Mucosa of descending colon (tissue), 3 donors: ENCODE measurements around the gene CLDN6. TPM values are rescaled to one million over a fixed set of nuclear protein-coding genes. Genes with fewer than 3 reads are reported as not detected.

Source experiments
- ATAC-seq: fragments of 200-7000 bp; cut with Tn5 transposase; one replicate; pipeline ENCODE4 v1.9.1; 2020; ENCODE audit warnings: mild to moderate bottlenecking, moderate library complexity
- DNase-seq, 3 donors: peaks; one replicate each; pipeline ENCODE4 v3.0.0-alpha.2; 2020
- H3K36me3 ChIP-seq: fragments of 200-600 bp; one replicate; pipeline ENCODE4 v1.8.0; 2021; ENCODE audit warnings: low read depth, mild to moderate bottlenecking
- H3K4me1 ChIP-seq: fragments of 200-600 bp; one replicate; pipeline ENCODE4 v1.8.0; 2021; ENCODE audit warnings: low read depth, mild to moderate bottlenecking
- H3K4me3 ChIP-seq: fragments of 200-600 bp; one replicate; pipeline ENCODE4 v1.8.0; 2021; ENCODE audit warnings: mild to moderate bottlenecking
- H3K9me3 ChIP-seq: fragments of 200-600 bp; one replicate; pipeline ENCODE4 v1.8.0; 2021; ENCODE audit warnings: mild to moderate bottlenecking
- CTCF ChIP-seq: fragments of 200-600 bp; IDR thresholded peaks from one replicate; pipeline ENCODE4 v1.8.0; 2022; ENCODE audit warnings: antibody characterized with exemption, mild to moderate bottlenecking
- intact Hi-C, 2 donors: fragments of 100-400 bp; cut with DNase I in 1 of 2; cut with micrococcal nuclease in 1 of 2; formaldehyde crosslinking; loops; one replicate each; pipeline versions ENCODE4 v1.11.0 to v1.11.1; 2022; cut with DNase I, micrococcal nuclease
- long read RNA-seq, 2 donors: library from polyadenylated mRNA; unstranded; transcript quantifications; one replicate each; pipeline ENCODE4 v2.0.0, GENCODE V29; 2019 to 2021
- total RNA-seq, 3 donors: library from RNA; stranded (reverse); fragmentation: NEBNext Ultra II Directional in 2 of 3; extraction: Animal tissue kit (Norgen Biotek cat#: 25700) in 2 of 3; gene quantifications; one replicate each; pipeline versions ENCODE4 v1.2.1 to v1.2.4, GENCODE V29; 2021 to 2023
- donor health status: DM: no; HTN: no; CAD: no; lungs with moderate emphysema.
- donor health status: DM: no; HTN: no; CAD: no.
- donor health status: DM: no; HTN: yes; CAD: no.

The CLDN6 gene
- total RNA-seq, result not detected
- long read RNA-seq, donor 1, result 0 reads
- long read RNA-seq, donor 2, result 0 reads

- Histone ChIP-seq H3K4me1 (peaks cover 33% of the 10 kb centered on the region), H3K4me3 (no peak within 1 kb of the TSS)
- DNase-seq, result peak in 1 of 3 donors; percentile 62
These were observed at the start of gene CLDN6 for GRCh38 chr16:3017794-3018506. TSS of gene CLDN6 (minus strand) at chr16:3018183. CDS start at chr16:3016021, 2,162 bp downstream.

DNA sequence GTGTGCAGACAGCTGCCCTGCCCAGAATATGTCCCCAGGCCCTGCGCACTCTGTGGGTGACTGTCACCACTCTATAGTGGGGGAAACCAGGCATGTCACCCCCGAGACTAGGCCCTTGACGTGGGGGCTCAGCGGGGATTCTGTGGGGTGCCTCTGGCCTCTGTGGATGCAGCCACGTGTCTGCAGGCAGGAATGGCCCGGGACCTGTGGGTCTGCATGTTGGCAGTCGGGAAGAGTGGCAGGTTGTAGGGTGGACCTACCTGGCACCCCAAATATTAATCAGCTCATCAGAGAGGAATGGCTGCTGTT is 48.4 kb upstream of the CLDN6 start:
- H3K9me3 ChIP-seq, result no peaks in the 10 kb centered on the region
- TF ChIP-seq CTCF, result no peak
- peak overlapping the region; percentile 4 for H3K4me3 ChIP-seq
- H3K36me3 ChIP-seq, result no peaks in the 10 kb centered on the region
- DNase-seq (peak in 1 of 3 donors; percentile 48), ATAC-seq (no peak)
- intact Hi-C loops, result no loop called here
- H3K4me1 ChIP-seq, result peaks cover 36% of the 10 kb centered on the region

More at GRCh38 chr16:3017794-3018506, at the start of gene CLDN6:
- H3K9me3 ChIP-seq, result no peaks in the 10 kb centered on the region
- no peak for TF ChIP-seq CTCF
- H3K36me3 ChIP-seq, result no peaks in the 10 kb centered on the region
- ATAC-seq, result no peak
- intact Hi-C loops, result no loop called here

DNA sequence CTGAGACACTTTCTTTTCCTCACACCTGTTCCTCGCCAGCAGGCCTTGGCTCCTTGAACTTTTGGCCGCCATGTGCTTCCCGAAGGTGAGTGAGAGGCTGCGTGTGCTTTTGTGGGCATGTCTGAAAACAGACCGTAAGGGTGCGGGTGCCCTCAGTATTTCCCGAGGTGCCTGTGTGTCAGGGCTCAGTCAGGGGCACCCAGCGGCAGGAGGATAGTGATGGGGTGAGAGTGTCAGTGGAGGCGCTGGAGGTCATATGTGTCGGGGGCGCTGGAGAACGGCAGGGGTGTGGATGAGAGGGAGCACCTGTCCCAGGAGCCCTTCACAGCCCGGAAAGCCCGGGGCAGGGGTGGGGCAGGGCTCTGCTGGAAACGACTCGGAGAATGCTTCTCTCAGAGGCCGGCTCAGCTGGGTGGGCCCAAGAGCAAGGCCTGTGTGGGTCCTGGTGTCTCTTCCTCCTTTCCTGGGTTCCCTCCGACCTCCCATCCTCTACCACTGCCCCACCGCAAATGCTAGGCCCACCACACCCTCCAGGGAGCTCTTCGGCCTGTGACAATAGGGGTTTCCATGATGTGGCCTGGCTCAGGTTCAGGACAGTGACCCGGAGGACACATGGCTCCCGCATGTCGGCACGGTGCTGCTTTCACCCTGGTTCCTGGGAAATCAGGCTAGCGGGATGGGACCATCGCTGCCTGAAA is 47.9 kb upstream of the CLDN6 start:
- H3K36me3 ChIP-seq, result no peaks in the 10 kb centered on the region
- peak overlapping the region; percentile 4 for H3K4me3 ChIP-seq
- peaks cover 36% of the 10 kb centered on the region for H3K4me1 ChIP-seq
- peak; percentile 41 to 68 (median 63) for DNase-seq
- no peak for TF ChIP-seq CTCF
- no peaks in the 10 kb centered on the region for H3K9me3 ChIP-seq
- intact Hi-C loops, result no loop called here
- peak; percentile 32 for ATAC-seq

- Histone ChIP-seq H3K4me1 (peaks cover 36% of the 10 kb centered on the region), H3K9me3 (no peaks in the 10 kb centered on the region), H3K4me3 (peak within 1 kb of the TSS; percentile 4), H3K36me3 (no peaks in the 10 kb centered on the region)
- no peak for TF ChIP-seq CTCF
- intact Hi-C loops, result no loop called here
- DNase-seq (peak; percentile 80 to 87 (median 84)), ATAC-seq (peak; percentile 90)
These were observed 47.2 kb upstream of the CLDN6 start, which contains the start of gene IL32 for GRCh38 chr16:3065069-3065741. TSS of gene IL32 (plus strand) at chr16:3065640. CDS start at chr16:3065812, 172 bp downstream.

DNA sequence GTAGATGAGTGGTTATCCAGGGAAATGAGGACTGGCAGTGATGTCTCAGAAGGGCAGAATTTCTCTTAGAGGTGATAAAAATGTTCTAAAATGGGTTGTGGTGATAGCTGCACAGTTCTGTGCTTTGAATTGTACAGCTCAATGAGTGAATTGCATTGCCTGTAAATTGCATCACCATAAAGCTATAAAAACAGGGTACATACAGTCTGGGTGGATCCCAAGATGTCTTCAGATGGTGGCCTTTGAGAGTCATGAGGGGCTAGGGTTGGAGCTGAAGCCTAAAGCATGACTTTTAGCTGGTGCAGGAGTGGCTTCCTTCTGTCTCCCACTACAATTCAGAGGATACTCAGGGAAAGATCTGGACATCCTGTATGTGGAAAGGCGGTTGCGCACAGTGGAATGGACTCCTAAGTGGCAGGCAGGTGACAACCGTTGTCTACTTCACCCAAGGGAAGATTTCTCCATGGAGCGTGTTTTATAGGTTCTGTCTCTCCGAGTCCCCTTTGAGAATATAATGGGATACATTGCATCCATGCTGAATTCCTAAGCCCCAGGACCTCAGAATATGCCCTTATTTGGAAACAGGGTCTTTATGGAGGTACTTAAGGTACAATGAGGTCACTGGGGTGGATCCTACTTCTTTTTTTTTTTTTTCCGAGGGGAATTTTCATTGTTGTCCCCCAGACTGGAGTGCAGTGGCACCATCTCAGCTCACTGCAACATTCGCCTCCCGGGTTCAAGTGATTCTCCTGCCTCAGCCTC is 45.8 kb upstream of the CLDN6 start:
- H3K36me3 ChIP-seq, result no peaks in the 10 kb centered on the region
- no peak for TF ChIP-seq CTCF
- ATAC-seq, result peak; percentile 15
- DNase-seq, result peak in 2 of 3 donors; percentile 14 to 33
- H3K4me3 ChIP-seq, result no peak overlapping the region
- H3K4me1 ChIP-seq, result peaks cover 42% of the 10 kb centered on the region
- no peaks in the 10 kb centered on the region for H3K9me3 ChIP-seq
- intact Hi-C loops, result no loop called here
